HepG2 (cell line): ENCODE data around the gene ARHGEF12. TPM values are rescaled to one million over a fixed set of nuclear protein-coding genes. Genes with fewer than 3 reads are reported as not detected.

Experiments
- AKNA ChIP-seq: sonication (generic); formaldehyde crosslinking; IDR thresholded peaks from 2 replicates; pipeline ENCODE4 v1.4.0; 2020; ENCODE audit warnings: missing genetic modification reagents, borderline replicate concordance
- ARID3A ChIP-seq: IDR thresholded peaks from 2 replicates; pipeline ENCODE4 v1.6.1; 2012; ENCODE audit warnings: low read depth, low read length, improper control_type of control experiment
- MYNN ChIP-seq: sonication (generic); formaldehyde crosslinking; IDR thresholded peaks from 2 replicates; pipeline ENCODE4 v1.4.0; 2020; ENCODE audit warnings: mild to moderate bottlenecking, low read depth, missing genetic modification reagents
- ZKSCAN5 ChIP-seq: sonication (generic); formaldehyde crosslinking; IDR thresholded peaks from 2 replicates; pipeline ENCODE4 v1.5.1; 2020; ENCODE audit warnings: mild to moderate bottlenecking, missing genetic modification reagents
- polyA plus RNA-seq, 8 experiments: library from polyadenylated mRNA; depleted of rRNA in 3 of 8; stranded (reverse) in 7 of 8; unstranded in 1 of 8; fragments of >200 nt; fragmentation: Illumina TruSeq in 4 of 8; extraction: Trizol in 4 of 8; gene quantifications; 2 replicates each; pipeline versions ENCODE4 v1.2.1 to v1.2.3, GENCODE V29; 2011 to 2016; ENCODE audit warnings: low read depth in 4 of 8, missing spikeins in 1 of 8, mixed read lengths in 1 of 8; ENCODE audit not compliant: insufficient read depth in 1 of 8
- total RNA-seq, 5 experiments: library from RNA; depleted of rRNA; stranded (reverse); fragments of >200 nt; fragmentation: Illumina TruSeq; extraction: Trizol; gene quantifications; 2 replicates each; pipeline ENCODE4 v1.2.3, GENCODE V29; 2016; ENCODE audit warnings: low read depth in 1 of 5

ARHGEF12 gene
- total and polyA plus RNA-seq, 2 of the 13 experiments (the other 11 are each of a cell fraction or from before 2014, with no cell fraction given): 17.9 to 54.4 TPM

- TF ChIP-seq AKNA (no peak), ZKSCAN5 (no peak), ARID3A (no peak), MYNN (CRISPR knock-in tag) (no peak)
Observed at GRCh38 chr11:120516461-120517389, 180.5 kb downstream of the ARHGEF12 start (continued).
